Stimulated activated CD4-positive, alpha-beta T cell treated with anti-CD3 and anti-CD28 coated beads, TNF-alpha, amount 100 ng/mL, for 1 hour (primary cell): ENCODE results near the gene TEC.
"Not testable (repeated sequence)": the region's sequence is repeated elsewhere in the genome, so short reads cannot be mapped to it uniquely, and the experiment has no call there.

ENCODE experiments used
- DNase-seq, 3 donors: peaks; one replicate each; pipeline ENCODE4 v3.0.0-alpha.2; 2020; ENCODE audit warnings: low read depth in 3 of 3, low spot score in 1 of 3

TEC gene

DNA sequence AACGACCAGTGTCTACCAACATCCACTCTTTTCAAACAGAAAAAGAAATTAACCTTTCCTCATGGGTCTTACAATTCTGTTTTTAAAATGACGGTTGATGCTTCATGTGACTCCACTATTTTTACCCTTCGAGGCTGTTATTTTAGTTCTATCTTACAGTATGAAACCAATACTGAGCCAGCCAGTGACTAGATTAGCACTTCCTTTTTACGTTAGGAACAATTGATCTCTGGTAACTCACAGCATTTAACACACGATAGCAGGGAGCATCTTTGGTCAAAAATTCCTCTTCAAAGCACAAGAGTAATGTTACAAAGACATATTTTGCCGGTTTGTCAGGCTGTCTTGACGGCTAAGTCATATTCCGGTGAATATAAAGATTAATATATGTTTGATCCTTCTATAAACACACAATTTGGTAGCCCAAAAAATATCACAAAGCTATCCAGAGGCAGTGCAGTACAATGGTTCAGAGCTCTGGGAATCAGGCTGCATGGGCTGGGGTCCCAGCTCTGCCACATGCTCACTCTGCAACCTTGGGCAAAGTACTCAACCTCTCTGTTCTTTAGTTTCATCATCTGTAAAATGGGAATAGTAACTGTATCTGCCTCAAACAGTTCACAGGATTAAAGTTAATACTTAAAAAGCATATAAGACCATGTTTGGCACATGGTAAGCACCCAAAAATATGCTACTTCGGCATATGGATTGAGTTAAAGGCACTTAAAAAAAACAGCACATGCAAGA is 72.7 kb downstream of the TEC start:
- DNase-seq = no peak

DNA sequence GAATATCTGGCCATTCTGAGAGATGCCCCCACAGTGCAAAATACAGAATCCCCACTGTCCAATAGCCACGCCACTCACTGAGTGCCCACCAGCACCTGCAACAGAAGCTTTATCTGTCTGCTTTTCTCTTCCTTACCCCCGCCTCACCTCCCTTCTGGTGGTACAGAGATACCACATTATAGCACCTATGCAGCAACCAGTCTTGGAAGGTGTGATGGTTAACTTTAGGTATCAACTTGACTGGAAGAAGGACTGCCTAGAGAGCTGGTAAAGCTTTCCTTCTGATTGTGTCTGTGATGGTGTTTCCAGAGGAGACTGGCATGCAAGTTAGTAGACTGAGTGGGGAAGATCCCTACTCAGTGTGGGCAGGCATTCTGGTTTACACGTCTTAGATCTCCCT is 73.8 kb downstream of the TEC start:
- no peak for DNase-seq

- DNase-seq = no peak
These were observed 74.3 kb downstream of the TEC start for GRCh38 chr4:48195374-48195773.

DNA sequence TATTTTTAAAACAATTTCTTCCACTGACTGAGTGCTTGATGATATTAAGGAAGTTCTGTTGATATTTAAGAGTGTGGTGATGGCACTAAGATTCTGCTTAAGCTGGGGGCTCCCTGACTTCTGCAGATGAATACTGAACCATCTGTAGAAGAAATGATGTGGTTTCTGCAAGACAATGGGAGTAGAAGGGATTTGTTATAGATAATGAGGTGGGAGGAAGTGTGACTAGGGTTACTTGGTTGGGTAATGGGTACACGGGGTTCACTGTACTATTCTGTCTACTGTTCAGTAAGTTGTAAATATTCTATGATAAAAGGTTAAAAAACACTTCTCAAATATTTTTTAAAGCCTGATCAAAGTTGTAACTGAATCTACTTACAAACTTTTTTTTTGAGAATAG is 74.7 kb downstream of the TEC start:
- DNase-seq = no peak

- DNase-seq = no peak
These were observed 75.6 kb downstream of the TEC start for GRCh38 chr4:48193921-48194468.

GRCh38 chr4:48193096-48193836 is 76.4 kb downstream of the TEC start:
- no peak for DNase-seq

DNA sequence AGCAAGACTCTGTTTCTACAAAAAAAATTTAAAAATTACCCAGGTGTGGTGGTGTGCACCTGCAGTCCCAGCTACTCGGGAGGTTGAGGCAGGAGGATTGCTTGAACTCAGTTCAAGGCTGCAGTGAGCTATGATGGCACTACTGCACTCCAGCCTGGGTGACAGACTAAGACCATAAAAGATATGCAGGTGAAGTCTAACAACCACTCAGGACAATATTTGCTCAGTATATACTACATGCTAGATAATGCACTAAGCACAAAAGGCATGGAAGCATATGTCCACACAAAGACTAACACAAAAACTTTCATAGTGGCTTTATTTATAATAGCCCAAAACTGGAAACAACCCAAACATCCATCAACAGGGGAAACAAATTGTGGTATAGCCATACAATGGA is 77.9 kb downstream of the TEC start:
- no peak for DNase-seq

DNA sequence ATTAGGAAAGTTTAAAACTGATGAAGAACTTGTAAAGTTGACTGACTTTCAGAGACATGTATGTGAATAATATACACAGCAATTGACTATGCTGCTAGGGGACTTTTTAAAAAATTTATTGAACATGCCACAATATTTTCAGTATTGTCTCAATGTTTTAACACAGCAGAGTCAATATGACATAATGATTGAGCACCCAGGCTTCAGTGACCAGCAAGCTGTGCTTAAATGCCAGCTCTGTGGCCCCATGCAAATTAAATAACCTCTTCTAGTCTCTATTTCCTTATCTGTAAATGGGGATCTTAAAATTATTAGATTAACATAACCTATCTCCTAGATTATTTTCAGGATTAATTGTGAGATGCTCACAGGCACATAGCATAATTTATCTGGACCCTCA is 78.8 kb downstream of the TEC start:
- DNase-seq = no peak

DNA sequence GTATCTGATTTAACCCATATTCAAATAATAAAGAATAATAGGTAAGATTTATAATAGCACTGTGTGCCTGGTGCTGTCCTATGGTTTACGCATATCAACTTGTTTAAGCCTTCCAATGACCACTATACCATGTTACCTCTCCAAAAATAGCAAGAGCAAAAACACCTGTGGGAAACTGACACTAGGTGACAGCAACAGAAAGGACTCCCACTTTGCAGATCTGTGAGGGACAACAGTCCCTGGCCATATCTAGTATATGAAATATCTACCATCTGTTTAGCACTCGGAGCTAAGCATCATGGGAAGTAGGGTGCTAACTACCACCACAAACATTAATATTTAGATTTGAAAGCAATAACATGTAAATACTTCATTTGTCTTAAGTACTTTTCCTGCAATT is 79.9 kb downstream of the TEC start:
- no peak for DNase-seq

DNA sequence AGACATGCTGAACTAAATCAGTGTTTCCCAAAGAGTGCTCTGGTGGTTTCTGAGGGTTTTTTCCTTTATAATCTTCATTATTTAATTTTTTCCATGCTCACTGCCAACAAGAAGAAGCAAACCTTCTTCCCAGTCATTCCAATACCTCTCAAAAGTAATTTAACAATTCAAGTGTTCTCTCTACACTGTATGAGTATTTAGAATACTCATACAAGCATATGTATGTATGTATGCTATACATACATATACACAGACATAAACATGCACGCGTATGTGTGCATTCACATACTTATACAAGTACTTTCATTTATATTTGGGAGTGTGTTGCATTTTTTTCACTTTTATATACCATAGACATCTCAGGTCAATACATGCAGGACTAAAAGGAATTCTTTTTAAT is 81.2 kb downstream of the TEC start:
- DNase-seq = no peak

DNA sequence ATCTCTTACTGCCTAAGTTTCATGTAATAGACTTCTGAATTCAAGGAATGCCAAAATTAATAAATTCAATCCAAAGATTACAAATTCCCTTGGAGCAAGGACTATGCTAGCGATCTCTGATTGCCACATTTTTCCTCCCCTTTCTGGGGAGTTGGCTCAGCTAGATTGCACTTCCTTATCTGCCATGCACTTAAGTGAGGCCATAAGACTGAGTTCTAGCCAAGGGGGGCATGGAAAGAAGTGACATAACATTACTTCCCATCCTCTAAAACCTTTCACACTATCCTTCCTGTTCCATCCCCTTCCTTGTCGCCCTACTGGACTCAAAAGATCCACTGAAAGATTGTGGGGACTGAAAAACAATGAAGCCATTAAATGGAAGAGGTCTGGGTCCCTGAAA is 81.8 kb downstream of the TEC start:
- no peak for DNase-seq

DNA sequence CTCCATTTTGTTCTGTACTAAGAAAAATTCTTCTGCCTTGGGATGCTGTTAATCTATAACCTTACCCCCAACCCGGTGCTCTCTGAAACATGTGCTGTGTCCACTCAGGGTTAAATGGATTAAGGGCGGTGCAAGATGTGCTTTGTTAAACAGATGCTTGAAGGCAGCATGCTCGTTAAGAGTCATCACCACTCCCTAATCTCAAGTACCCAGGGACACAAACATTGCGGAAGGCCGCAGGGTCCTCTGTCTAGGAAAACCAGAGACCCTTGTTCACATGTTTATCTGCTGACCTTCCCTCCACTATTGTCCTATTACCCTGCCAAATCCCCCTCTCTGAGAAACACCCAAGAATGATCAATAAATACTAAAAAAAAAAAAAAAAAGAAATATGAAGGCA is 82.6 kb downstream of the TEC start:
- DNase-seq = not testable (repeated sequence)

GRCh38 chr4:48186394-48186793 is 83.2 kb downstream of the TEC start:
- not testable (repeated sequence) for DNase-seq

GRCh38 chr4:48184882-48185281 is 84.8 kb downstream of the TEC start:
- DNase-seq = no peak

DNA sequence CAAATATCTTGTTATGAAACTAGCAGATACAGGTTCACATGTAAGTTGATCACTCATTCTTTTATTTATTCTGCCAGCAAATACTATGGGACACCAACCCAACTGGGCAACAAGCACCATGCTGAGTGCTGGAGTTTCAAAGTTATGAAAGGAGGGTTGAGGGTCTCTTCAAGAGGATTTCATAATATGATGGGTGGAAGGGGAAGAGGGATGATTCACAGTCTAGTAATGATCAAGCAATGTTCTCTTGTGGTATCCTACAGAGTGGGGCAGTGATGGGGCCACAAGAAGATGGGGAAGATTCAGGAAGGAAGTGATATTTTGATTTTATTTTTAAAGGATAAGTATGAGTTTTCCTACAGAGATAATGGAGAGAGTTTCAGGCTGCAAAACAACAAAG is 89.4 kb downstream of the TEC start:
- DNase-seq = no peak

GRCh38 chr4:48178931-48179330 is 90.7 kb downstream of the TEC start:
- no peak for DNase-seq

DNA sequence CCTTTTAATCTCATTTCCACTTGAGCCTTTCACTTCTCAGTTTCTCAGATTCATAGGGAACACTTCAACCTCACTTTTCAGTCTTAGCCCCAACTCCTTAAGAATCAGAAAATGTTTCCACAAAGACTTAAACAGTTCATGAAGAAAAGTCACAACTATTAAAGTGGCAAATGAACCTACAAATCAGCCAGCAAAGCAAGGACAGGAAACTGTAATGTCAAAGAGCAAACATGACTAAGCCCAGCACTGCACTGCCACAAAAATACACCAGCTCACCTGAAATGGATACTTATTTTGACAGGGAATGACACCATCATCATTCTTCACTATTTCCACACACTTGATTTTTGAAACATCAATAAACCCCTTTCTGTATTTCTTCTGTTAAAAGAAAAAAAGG is 93.8 kb downstream of the TEC start:
- DNase-seq = no peak

DNA sequence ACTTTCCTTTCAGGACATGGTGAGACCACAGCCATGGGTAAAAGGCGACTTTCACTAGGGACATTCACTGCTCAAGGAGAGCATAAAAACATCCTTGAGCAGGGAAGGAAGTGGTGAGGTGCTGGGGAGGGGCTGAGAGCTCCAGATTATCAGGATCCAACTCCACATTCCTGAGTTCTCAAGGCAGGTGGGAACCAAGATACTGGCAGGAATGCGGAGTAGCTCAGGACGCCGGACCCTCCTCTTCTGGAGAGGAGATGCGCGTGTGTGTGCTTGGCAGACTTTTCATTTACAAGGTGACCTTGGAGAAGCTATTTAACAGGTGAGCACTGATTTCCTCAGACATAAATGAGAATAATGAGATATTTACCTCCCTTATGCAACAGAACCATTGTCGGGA is 94.3 kb downstream of the TEC start:
- DNase-seq = no peak

- no peak for DNase-seq
These were observed 96.3 kb downstream of the TEC start for GRCh38 chr4:48173056-48173991.

DNA sequence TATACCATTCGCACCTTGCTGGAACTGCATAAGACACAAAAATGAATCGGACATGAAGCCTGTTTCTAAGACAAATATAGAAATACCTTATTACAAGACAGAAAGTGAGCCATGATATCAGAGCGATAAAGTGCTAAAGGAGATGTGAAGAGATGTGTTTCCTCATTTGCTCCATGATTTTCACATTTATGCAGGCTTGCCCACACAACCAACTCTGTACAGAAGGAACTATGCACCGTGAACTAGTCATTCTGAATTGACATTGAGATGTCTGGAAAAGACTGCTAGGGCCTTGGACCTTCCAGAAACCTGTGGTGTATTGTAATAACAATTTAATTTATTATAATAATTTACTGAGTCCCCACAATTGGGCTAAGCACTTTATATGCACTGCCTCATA is 97.0 kb downstream of the TEC start:
- no peak for DNase-seq

GRCh38 chr4:48169636-48170035 is 100.0 kb downstream of the TEC start:
- no peak for DNase-seq
